Esophagus muscularis mucosa (tissue), 3 donors: ENCODE data around the gene SPDYC.

Experiments used
- POLR2A ChIP-seq: fragments of 450-650 bp; IDR thresholded peaks from one replicate; pipeline ENCODE4 v1.6.1; 2017; ENCODE audit warnings: antibody characterized with exemption, moderate library complexity, mild to moderate bottlenecking, low read depth
- POLR2AphosphoS5 ChIP-seq, 2 donors: sonication (generic); formaldehyde crosslinking; IDR thresholded peaks; one replicate each; pipeline ENCODE4 v1.6.1; 2017; ENCODE audit warnings: antibody characterized with exemption in 2 of 2
- TF ChIP-seq, protein P1 (sequence below), 3 experiments: fragments of 200-600 bp in 2 of 3; fragments of 450-650 bp in 1 of 3; sonication (generic) in 2 of 3; IDR thresholded peaks; one replicate each; pipeline ENCODE4 v1.5.1; 2017 to 2019; ENCODE audit warnings: antibody characterized with exemption in 3 of 3, mild to moderate bottlenecking in 2 of 3, moderate library complexity in 1 of 3

GRCh38 chr11:65210361-65210731 is 40.3 kb downstream of the SPDYC start:
- TF ChIP-seq, protein P1, sequence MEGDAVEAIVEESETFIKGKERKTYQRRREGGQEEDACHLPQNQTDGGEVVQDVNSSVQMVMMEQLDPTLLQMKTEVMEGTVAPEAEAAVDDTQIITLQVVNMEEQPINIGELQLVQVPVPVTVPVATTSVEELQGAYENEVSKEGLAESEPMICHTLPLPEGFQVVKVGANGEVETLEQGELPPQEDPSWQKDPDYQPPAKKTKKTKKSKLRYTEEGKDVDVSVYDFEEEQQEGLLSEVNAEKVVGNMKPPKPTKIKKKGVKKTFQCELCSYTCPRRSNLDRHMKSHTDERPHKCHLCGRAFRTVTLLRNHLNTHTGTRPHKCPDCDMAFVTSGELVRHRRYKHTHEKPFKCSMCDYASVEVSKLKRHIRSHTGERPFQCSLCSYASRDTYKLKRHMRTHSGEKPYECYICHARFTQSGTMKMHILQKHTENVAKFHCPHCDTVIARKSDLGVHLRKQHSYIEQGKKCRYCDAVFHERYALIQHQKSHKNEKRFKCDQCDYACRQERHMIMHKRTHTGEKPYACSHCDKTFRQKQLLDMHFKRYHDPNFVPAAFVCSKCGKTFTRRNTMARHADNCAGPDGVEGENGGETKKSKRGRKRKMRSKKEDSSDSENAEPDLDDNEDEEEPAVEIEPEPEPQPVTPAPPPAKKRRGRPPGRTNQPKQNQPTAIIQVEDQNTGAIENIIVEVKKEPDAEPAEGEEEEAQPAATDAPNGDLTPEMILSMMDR (IDR thresholded peaks at IDR 0.05), result no peak
- TF ChIP-seq POLR2AphosphoS5 (IDR thresholded peaks at IDR 0.05) (no peak), POLR2A (no peak)
